Measurements from ENCODE around the gene NPPB.

GRCh38 chr1:11857164-11857851 is 1.4 kb downstream of the NPPB start:
- TF ChIP-seq CTCF (conservative IDR thresholded peaks at IDR 0.05; ENCODE audit: low read length) = no peak
- no peak for TF ChIP-seq EZH2phosphoT487 (IDR thresholded peaks at IDR 0.05; ENCODE audit: borderline replicate concordance)
